Suprapubic skin (tissue), 4 donors: ENCODE measurements around the gene FOXF1. TPM values are rescaled to one million over a fixed set of nuclear protein-coding genes. Genes with fewer than 3 reads are reported as not detected.

Experiments
- DNase-seq, 2 donors: peaks; one replicate each; pipeline ENCODE4 v3.0.0-alpha.2; 2019; ENCODE audit warnings: low spot score in 2 of 2
- H3K27ac ChIP-seq: fragments of 200-600 bp; sonication (generic); one replicate; pipeline ENCODE4 v1.5.1; 2019
- H3K27me3 ChIP-seq: fragments of 200-600 bp; sonication (generic); one replicate; pipeline ENCODE4 v1.5.1; 2019
- H3K36me3 ChIP-seq: fragments of 200-600 bp; sonication (generic); one replicate; pipeline ENCODE4 v1.5.1; 2019
- H3K4me1 ChIP-seq: fragments of 200-600 bp; sonication (generic); one replicate; pipeline ENCODE4 v1.5.1; 2019
- H3K4me3 ChIP-seq: fragments of 200-600 bp; sonication (generic); one replicate; pipeline ENCODE4 v1.5.1; 2019; ENCODE audit warnings: mild to moderate bottlenecking
- H3K9me3 ChIP-seq: fragments of 200-600 bp; sonication (generic); one replicate; pipeline ENCODE4 v1.5.1; 2019
- CTCF ChIP-seq, 2 donors: fragments of 200-600 bp in 1 of 2; fragments of 450-650 bp in 1 of 2; sonication (generic) in 1 of 2; IDR thresholded peaks; one replicate each; pipeline ENCODE4 v1.5.1; 2016 to 2019; ENCODE audit warnings: antibody characterized with exemption in 2 of 2, mild to moderate bottlenecking in 1 of 2, moderate library complexity in 1 of 2
- POLR2AphosphoS5 ChIP-seq, 3 donors: sonication (generic); formaldehyde crosslinking; IDR thresholded peaks; one replicate each; pipeline ENCODE4 v1.6.1; 2017; ENCODE audit warnings: antibody characterized with exemption in 3 of 3
- WGBS: methylation state at CpG from one replicate; pipeline ENCODE4 v1.1.5; 2018; 5-methylcytosine and 5-hydroxymethylcytosine counted together
- total RNA-seq, 4 donors: library from RNA; depleted of rRNA; stranded (reverse); fragments of >200 nt; gene quantifications; one replicate each; pipeline ENCODE4 v1.1.0, GENCODE V29; 2016

The FOXF1 gene
- total RNA-seq, 4 donors from 2014 or later: 0.11 to 0.59 (median 0.21) TPM; not detected in 1

GRCh38 chr16:86563469-86564345 is 53.4 kb downstream of the FOXF1 start:
- Histone ChIP-seq H3K36me3 (no peaks in the 10 kb centered on the region), H3K4me1 (peaks cover 36% of the 10 kb centered on the region), H3K4me3 (no peak overlapping the region), H3K27ac (no peak overlapping the region), H3K9me3 (no peaks in the 10 kb centered on the region), H3K27me3 (peaks cover 70% of the 10 kb centered on the region)
- WGBS: 1% methylated on average over 41 of the region's 41 CpGs
- TF ChIP-seq CTCF (IDR thresholded peaks at IDR 0.05) (peak; percentile 100), POLR2AphosphoS5 (IDR thresholded peaks at IDR 0.05) (no peak)
- peak; percentile 95 to 96 for DNase-seq

Other genes starting within 250 kb of the FOXF1 start
- 10 to 100 TPM; 12.4 to 43.4 (median 18.8) TPM for gene MTHFSD, start 44.7 kb downstream of the FOXF1 start, total RNA-seq
- under 1 TPM in 1 of 4 donors, not detected in 3; 0.56 TPM for gene FOXC2, start 56.3 kb downstream of the FOXF1 start, total RNA-seq
- gene FOXL1, start 68.0 kb downstream of the FOXF1 start, total RNA-seq: under 1 TPM in 2 of 4 donors, not detected in 2; 0.23 to 0.40 TPM